Neural cell (in vitro differentiated cells): ENCODE measurements around the gene PHYHD1. TPM values are rescaled to one million over a fixed set of nuclear protein-coding genes. Genes with fewer than 3 reads are reported as not detected.

Experiments
- H2AFZ ChIP-seq: fragments of 200-600, 300-800 bp; sonication (generic), shearing (Covaris generic); 2 replicates; pipeline ENCODE4 v1.6.0; 2014; ENCODE audit warnings: low read depth, mild to moderate bottlenecking, antibody characterized with exemption, low read length, moderate library complexity
- H3F3A ChIP-seq: fragments of 200-600 bp; shearing (Covaris generic); 2 replicates; pipeline ENCODE4 v1.6.1; 2016; ENCODE audit warnings: mild to moderate bottlenecking, moderate library complexity, mixed read lengths, antibody characterized with exemption, low read length; ENCODE audit not compliant: insufficient read depth, poor library complexity, severe bottlenecking
- H3K27ac ChIP-seq: fragments of 200-600, 300-800 bp; sonication (generic), shearing (Covaris generic); 2 replicates; pipeline ENCODE4 v1.5.1; 2014; ENCODE audit warnings: mild to moderate bottlenecking, low read length, moderate library complexity
- H3K27me3 ChIP-seq: fragments of 300-800, 200-600 bp; sonication (generic), shearing (Covaris generic); 2 replicates; pipeline ENCODE4 v1.6.0; 2014; ENCODE audit warnings: mild to moderate bottlenecking, low read depth, low read length, moderate library complexity; ENCODE audit not compliant: insufficient read depth
- H3K36me3 ChIP-seq: fragments of 300-800, 200-600 bp; sonication (generic), shearing (Covaris generic); 2 replicates; pipeline ENCODE4 v1.5.1; 2014; ENCODE audit warnings: mild to moderate bottlenecking, antibody characterized with exemption, low read length, moderate library complexity; ENCODE audit not compliant: insufficient read depth
- H3K4me2 ChIP-seq: fragments of 300-800, 200-600 bp; sonication (generic), shearing (Covaris generic); 2 replicates; pipeline ENCODE4 v1.6.0; 2014; ENCODE audit warnings: mild to moderate bottlenecking, low read length
- H3K4me3 ChIP-seq: fragments of 300-800, 200-600 bp; sonication (generic), shearing (Covaris generic); 2 replicates; pipeline ENCODE4 v1.5.1; 2014; ENCODE audit warnings: mild to moderate bottlenecking, low read length, moderate library complexity
- H3K79me2 ChIP-seq: fragments of 200-600 bp; shearing (Covaris generic); replicated peaks from 2 replicates; pipeline ENCODE4 v1.6.0; 2014; ENCODE audit warnings: mild to moderate bottlenecking, low read length, moderate library complexity; ENCODE audit not compliant: insufficient read depth
- H3K9ac ChIP-seq: fragments of 300-800, 200-600 bp; sonication (generic), shearing (Covaris generic); 2 replicates; pipeline ENCODE4 v1.6.1; 2016; ENCODE audit warnings: mild to moderate bottlenecking, low read length, mixed read lengths
- H3K9me2 ChIP-seq: fragments of 200-600 bp; shearing (Covaris generic); 2 replicates; pipeline ENCODE4 v1.6.1; 2016; ENCODE audit warnings: mild to moderate bottlenecking, low read length, mixed read lengths; ENCODE audit not compliant: insufficient read depth
- H3K9me3 ChIP-seq: fragments of 200-600, 300-800 bp; sonication (generic), shearing (Covaris generic); 2 replicates; pipeline ENCODE4 v1.6.1; 2016; ENCODE audit warnings: mild to moderate bottlenecking, mixed run types, low read length, moderate library complexity, mixed read lengths
- H4K20me1 ChIP-seq: fragments of 200-600 bp; shearing (Covaris generic); 2 replicates; pipeline ENCODE4 v1.6.1; 2016; ENCODE audit warnings: mild to moderate bottlenecking, mixed run types; ENCODE audit not compliant: insufficient read depth
- CTCF ChIP-seq: fragments of 450-650 bp; IDR thresholded peaks from 2 replicates; pipeline ENCODE4 v1.5.1; 2014; ENCODE audit warnings: antibody characterized with exemption, mild to moderate bottlenecking, moderate library complexity; ENCODE audit not compliant: poor library complexity, severe bottlenecking
- EP300 ChIP-seq: fragments of 450-650 bp; conservative IDR thresholded peaks from 2 replicates; pipeline ENCODE4 v1.6.1; 2014; ENCODE audit warnings: antibody characterized with exemption, mild to moderate bottlenecking, moderate library complexity; ENCODE audit not compliant: poor library complexity, severe bottlenecking
- EZH2 ChIP-seq: fragments of 200-600, 300-800 bp; shearing (Covaris generic), sonication (generic); IDR thresholded peaks from 2 replicates; pipeline ENCODE4 v1.6.1; 2014; ENCODE audit warnings: antibody characterized with exemption, low read length, borderline replicate concordance, mild to moderate bottlenecking; ENCODE audit not compliant: insufficient read depth, poor library complexity, severe bottlenecking
- MXI1 ChIP-seq: fragments of 450-650 bp; conservative IDR thresholded peaks from 2 replicates; pipeline ENCODE4 v1.6.1; 2014; ENCODE audit warnings: antibody characterized with exemption, mild to moderate bottlenecking; ENCODE audit not compliant: poor library complexity, severe bottlenecking
- POLR2AphosphoS5 ChIP-seq: IDR thresholded peaks from 2 replicates; pipeline ENCODE4 v1.6.1; 2012
- RAD21 ChIP-seq: fragments of 450-650 bp; conservative IDR thresholded peaks from 2 replicates; pipeline ENCODE4 v1.6.1; 2014; ENCODE audit warnings: antibody characterized with exemption, mild to moderate bottlenecking, moderate library complexity
- REST ChIP-seq: IDR thresholded peaks from 2 replicates; pipeline ENCODE4 v1.6.1; 2012; ENCODE audit warnings: borderline replicate concordance
- SMC3 ChIP-seq: fragments of 450-650 bp; conservative IDR thresholded peaks from 2 replicates; pipeline ENCODE4 v1.6.1; 2014; ENCODE audit warnings: antibody characterized with exemption, mild to moderate bottlenecking, moderate library complexity; ENCODE audit not compliant: poor library complexity
- TAF1 ChIP-seq: IDR thresholded peaks from 2 replicates; pipeline ENCODE4 v1.6.1; 2012; ENCODE audit warnings: low read depth
- polyA plus RNA-seq: library from polyadenylated mRNA; depleted of rRNA; stranded (reverse); fragments of >200 nt; gene quantifications from 2 replicates; pipeline ENCODE4 v1.2.3, GENCODE V29; 2014

PHYHD1 gene
- polyA plus RNA-seq, 1 donor from 2014 or later, result not detected

- H3K36me3 ChIP-seq, result peaks cover 6% of the 10 kb centered on the region
- no peaks in the 10 kb centered on the region for H4K20me1 ChIP-seq
- no peaks in the 10 kb centered on the region for H3F3A ChIP-seq
- TF ChIP-seq TAF1 (no peak), MXI1 (no peak), EZH2 (no peak), POLR2AphosphoS5 (no peak), RAD21 (no peak), CTCF (no peak), SMC3 (no peak), REST (no peak), EP300 (no peak)
- H3K27me3 ChIP-seq, result no peaks in the 10 kb centered on the region
- H3K9me2 ChIP-seq, result no peaks in the 10 kb centered on the region
- no peak overlapping the region for H2AFZ ChIP-seq
- no peak overlapping the region for H3K4me2 ChIP-seq
- no peak overlapping the region for H3K4me3 ChIP-seq
- H3K79me2 ChIP-seq, result no peaks in the 10 kb centered on the region
- no peaks in the 10 kb centered on the region for H3K9me3 ChIP-seq
- H3K27ac ChIP-seq, result no peak overlapping the region
- H3K9ac ChIP-seq, result no peak overlapping the region
Measured at GRCh38 chr9:128905964-128906363, 14.8 kb upstream of the PHYHD1 start.

GRCh38 chr9:128906741-128907140 is 14.0 kb upstream of the PHYHD1 start:
- no peak overlapping the region for H3K4me3 ChIP-seq
- TF ChIP-seq REST (no peak), POLR2AphosphoS5 (no peak), SMC3 (no peak), EZH2 (no peak), MXI1 (no peak), CTCF (no peak), EP300 (no peak), RAD21 (no peak), TAF1 (no peak)
- no peaks in the 10 kb centered on the region for H3K9me3 ChIP-seq
- H3K9me2 ChIP-seq, result no peaks in the 10 kb centered on the region
- H3K27ac ChIP-seq, result no peak overlapping the region
- H3K79me2 ChIP-seq, result no peaks in the 10 kb centered on the region
- H4K20me1 ChIP-seq, result no peaks in the 10 kb centered on the region
- no peak overlapping the region for H2AFZ ChIP-seq
- H3K27me3 ChIP-seq, result no peaks in the 10 kb centered on the region
- H3F3A ChIP-seq, result no peaks in the 10 kb centered on the region
- H3K4me2 ChIP-seq, result no peak overlapping the region
- H3K36me3 ChIP-seq, result peaks cover 6% of the 10 kb centered on the region
- no peak overlapping the region for H3K9ac ChIP-seq
